ENCODE measurements around the gene ZSCAN25. TPM values are rescaled to one million over a fixed set of nuclear protein-coding genes. Genes with fewer than 3 reads are reported as not detected.

Gene ZSCAN25
- total and polyA plus RNA-seq, 2 of the 13 experiments (the other 11 are each of a cell fraction or from before 2014, with no cell fraction given): 12.1 to 16.8 TPM

DNA sequence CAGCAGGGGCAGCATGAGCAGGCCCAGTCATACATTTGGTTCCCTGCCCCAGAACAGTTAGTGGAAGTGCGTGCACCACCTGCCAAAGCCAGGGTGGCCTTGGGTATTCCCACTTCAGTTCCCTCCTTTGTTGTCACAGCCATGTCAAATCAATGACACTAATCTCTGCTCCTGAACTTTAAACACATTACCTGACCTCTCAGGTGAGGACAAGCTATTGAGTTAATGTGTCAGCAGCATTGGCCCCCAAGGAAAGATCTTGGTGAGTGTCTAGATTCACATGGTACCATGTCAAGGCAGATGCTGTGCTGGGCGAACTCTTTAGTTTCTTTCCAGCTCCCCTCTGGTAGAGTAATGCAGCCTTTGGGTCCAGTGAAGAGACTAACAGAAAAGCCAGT, 60.9 kb downstream of the ZSCAN25 start (continued):
- TF ChIP-seq, protein P1, sequence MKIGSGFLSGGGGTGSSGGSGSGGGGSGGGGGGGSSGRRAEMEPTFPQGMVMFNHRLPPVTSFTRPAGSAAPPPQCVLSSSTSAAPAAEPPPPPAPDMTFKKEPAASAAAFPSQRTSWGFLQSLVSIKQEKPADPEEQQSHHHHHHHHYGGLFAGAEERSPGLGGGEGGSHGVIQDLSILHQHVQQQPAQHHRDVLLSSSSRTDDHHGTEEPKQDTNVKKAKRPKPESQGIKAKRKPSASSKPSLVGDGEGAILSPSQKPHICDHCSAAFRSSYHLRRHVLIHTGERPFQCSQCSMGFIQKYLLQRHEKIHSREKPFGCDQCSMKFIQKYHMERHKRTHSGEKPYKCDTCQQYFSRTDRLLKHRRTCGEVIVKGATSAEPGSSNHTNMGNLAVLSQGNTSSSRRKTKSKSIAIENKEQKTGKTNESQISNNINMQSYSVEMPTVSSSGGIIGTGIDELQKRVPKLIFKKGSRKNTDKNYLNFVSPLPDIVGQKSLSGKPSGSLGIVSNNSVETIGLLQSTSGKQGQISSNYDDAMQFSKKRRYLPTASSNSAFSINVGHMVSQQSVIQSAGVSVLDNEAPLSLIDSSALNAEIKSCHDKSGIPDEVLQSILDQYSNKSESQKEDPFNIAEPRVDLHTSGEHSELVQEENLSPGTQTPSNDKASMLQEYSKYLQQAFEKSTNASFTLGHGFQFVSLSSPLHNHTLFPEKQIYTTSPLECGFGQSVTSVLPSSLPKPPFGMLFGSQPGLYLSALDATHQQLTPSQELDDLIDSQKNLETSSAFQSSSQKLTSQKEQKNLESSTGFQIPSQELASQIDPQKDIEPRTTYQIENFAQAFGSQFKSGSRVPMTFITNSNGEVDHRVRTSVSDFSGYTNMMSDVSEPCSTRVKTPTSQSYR (CRISPR knock-in tag; IDR thresholded peaks at IDR 0.05; ENCODE audit: borderline replicate concordance): peak; percentile 50; the same call in 1 of the 2 replicates
- TF ChIP-seq, protein P2, sequence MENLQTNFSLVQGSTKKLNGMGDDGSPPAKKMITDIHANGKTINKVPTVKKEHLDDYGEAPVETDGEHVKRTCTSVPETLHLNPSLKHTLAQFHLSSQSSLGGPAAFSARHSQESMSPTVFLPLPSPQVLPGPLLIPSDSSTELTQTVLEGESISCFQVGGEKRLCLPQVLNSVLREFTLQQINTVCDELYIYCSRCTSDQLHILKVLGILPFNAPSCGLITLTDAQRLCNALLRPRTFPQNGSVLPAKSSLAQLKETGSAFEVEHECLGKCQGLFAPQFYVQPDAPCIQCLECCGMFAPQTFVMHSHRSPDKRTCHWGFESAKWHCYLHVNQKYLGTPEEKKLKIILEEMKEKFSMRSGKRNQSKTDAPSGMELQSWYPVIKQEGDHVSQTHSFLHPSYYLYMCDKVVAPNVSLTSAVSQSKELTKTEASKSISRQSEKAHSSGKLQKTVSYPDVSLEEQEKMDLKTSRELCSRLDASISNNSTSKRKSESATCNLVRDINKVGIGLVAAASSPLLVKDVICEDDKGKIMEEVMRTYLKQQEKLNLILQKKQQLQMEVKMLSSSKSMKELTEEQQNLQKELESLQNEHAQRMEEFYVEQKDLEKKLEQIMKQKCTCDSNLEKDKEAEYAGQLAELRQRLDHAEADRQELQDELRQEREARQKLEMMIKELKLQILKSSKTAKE (CRISPR knock-in tag; IDR thresholded peaks at IDR 0.05; ENCODE audit: borderline replicate concordance): peak; percentile 71
- no peak for TF ChIP-seq ZNF768 (CRISPR knock-in tag; IDR thresholded peaks at IDR 0.05)
- no peak for TF ChIP-seq ZNF749 (CRISPR knock-in tag; IDR thresholded peaks at IDR 0.05; ENCODE audit: borderline replicate concordance)
- no peak for TF ChIP-seq ZNF792 (CRISPR knock-in tag; IDR thresholded peaks at IDR 0.05)
- no peak for TF ChIP-seq ZNF567 (CRISPR knock-in tag; IDR thresholded peaks at IDR 0.05; ENCODE audit: borderline replicate concordance)
- no peak for TF ChIP-seq ATF7-NPFF (CRISPR knock-in tag; IDR thresholded peaks at IDR 0.05; ENCODE audit: low read depth)
- no peak for TF ChIP-seq MAFF (IDR thresholded peaks at IDR 0.05; ENCODE audit: low read depth, low read length)
- TF ChIP-seq CHD4 (IDR thresholded peaks at IDR 0.05; ENCODE audit: borderline replicate concordance, low read length): no peak
- TF ChIP-seq, protein P3, sequence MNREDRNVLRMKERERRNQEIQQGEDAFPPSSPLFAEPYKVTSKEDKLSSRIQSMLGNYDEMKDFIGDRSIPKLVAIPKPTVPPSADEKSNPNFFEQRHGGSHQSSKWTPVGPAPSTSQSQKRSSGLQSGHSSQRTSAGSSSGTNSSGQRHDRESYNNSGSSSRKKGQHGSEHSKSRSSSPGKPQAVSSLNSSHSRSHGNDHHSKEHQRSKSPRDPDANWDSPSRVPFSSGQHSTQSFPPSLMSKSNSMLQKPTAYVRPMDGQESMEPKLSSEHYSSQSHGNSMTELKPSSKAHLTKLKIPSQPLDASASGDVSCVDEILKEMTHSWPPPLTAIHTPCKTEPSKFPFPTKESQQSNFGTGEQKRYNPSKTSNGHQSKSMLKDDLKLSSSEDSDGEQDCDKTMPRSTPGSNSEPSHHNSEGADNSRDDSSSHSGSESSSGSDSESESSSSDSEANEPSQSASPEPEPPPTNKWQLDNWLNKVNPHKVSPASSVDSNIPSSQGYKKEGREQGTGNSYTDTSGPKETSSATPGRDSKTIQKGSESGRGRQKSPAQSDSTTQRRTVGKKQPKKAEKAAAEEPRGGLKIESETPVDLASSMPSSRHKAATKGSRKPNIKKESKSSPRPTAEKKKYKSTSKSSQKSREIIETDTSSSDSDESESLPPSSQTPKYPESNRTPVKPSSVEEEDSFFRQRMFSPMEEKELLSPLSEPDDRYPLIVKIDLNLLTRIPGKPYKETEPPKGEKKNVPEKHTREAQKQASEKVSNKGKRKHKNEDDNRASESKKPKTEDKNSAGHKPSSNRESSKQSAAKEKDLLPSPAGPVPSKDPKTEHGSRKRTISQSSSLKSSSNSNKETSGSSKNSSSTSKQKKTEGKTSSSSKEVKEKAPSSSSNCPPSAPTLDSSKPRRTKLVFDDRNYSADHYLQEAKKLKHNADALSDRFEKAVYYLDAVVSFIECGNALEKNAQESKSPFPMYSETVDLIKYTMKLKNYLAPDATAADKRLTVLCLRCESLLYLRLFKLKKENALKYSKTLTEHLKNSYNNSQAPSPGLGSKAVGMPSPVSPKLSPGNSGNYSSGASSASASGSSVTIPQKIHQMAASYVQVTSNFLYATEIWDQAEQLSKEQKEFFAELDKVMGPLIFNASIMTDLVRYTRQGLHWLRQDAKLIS (CRISPR knock-in tag; IDR thresholded peaks at IDR 0.05): no peak
- TF ChIP-seq RBM22 (optimal IDR thresholded peaks at IDR 0.05; ENCODE audit: low read length): no peak
- no peak for TF ChIP-seq SMAD9 (CRISPR knock-in tag; IDR thresholded peaks at IDR 0.05)
- TF ChIP-seq SCMH1 (CRISPR knock-in tag; IDR thresholded peaks at IDR 0.05; ENCODE audit: borderline replicate concordance): no peak
- TF ChIP-seq MLLT10 (CRISPR knock-in tag; IDR thresholded peaks at IDR 0.05): no peak
- TF ChIP-seq ARHGAP35 (CRISPR knock-in tag; IDR thresholded peaks at IDR 0.05; ENCODE audit: borderline replicate concordance): no peak
- TF ChIP-seq AGO1 (IDR thresholded peaks at IDR 0.05; ENCODE audit: low read depth, low read length, poor library complexity, severe bottlenecking): no peak
- TF ChIP-seq ZNF572 (CRISPR knock-in tag; IDR thresholded peaks at IDR 0.05): no peak
- no peak for TF ChIP-seq ZFP62 (CRISPR knock-in tag; IDR thresholded peaks at IDR 0.05)
- no peak for TF ChIP-seq SIX4 (CRISPR knock-in tag; IDR thresholded peaks at IDR 0.05)
- TF ChIP-seq TBP (CRISPR knock-in tag; IDR thresholded peaks at IDR 0.05): no peak
- no peak for TF ChIP-seq IKZF1 (IDR thresholded peaks at IDR 0.05)
- TF ChIP-seq SATB2 (CRISPR knock-in tag; IDR thresholded peaks at IDR 0.05): no peak
- TF ChIP-seq, protein P4, sequence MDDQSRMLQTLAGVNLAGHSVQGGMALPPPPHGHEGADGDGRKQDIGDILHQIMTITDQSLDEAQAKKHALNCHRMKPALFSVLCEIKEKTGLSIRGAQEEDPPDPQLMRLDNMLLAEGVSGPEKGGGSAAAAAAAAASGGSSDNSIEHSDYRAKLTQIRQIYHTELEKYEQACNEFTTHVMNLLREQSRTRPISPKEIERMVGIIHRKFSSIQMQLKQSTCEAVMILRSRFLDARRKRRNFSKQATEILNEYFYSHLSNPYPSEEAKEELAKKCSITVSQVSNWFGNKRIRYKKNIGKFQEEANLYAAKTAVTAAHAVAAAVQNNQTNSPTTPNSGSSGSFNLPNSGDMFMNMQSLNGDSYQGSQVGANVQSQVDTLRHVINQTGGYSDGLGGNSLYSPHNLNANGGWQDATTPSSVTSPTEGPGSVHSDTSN (CRISPR knock-in tag; IDR thresholded peaks at IDR 0.05; ENCODE audit: borderline replicate concordance): no peak

Measured in HepG2 (cell line).